Endothelial cell of umbilical vein (primary cell): ENCODE results near the gene AP2A2. TPM values are rescaled to one million over a fixed set of nuclear protein-coding genes. Genes with fewer than 3 reads are reported as not detected.

Experiments
- BruUV-seq: library from RNA; stranded (reverse); fragments of 400-500 nt; replicated peaks from 2 replicates; lab custom pipeline; 2021; lab: Mats Ljungman, UMichigan
- CTCF ChIA-PET: fragments of 300-600, 350-600 bp; sonication (Branson Sonifier 250); formaldehyde crosslinking; loops from one replicate; lab custom pipeline; 2021; ENCODE audit warnings: antibody characterized with exemption, inconsistent platforms; lab: Charles Lee
- POLR2A ChIA-PET: fragments of 300-600, 350-600 bp; sonication (Branson Sonifier 250); formaldehyde crosslinking; loops from one replicate; lab custom pipeline; 2021; ENCODE audit warnings: antibody characterized with exemption, inconsistent platforms; lab: Charles Lee
- DNase-seq: peaks from one replicate; pipeline ENCODE4 v3.0.0-alpha.2; 2011; ENCODE audit warnings: low read depth, low spot score
- FAIRE-seq: peaks from 2 replicates; lab custom pipeline; 2011; peaks lifted over from hg19 to GRCh38; lab: Jason Lieb, UNC
- H2AFZ ChIP-seq: 2 replicates; pipeline ENCODE4 v1.6.0; 2012; ENCODE audit warnings: low read depth, low read length, control low read depth, inconsistent platforms
- H3K27ac ChIP-seq: 2 replicates; pipeline ENCODE4 v1.5.1; 2011; ENCODE audit warnings: low read depth, mild to moderate bottlenecking, control low read depth, low read length, moderate library complexity; ENCODE audit not compliant: insufficient read depth
- H3K27me3 ChIP-seq, 2 experiments: 2 replicates each; pipeline versions ENCODE4 v1.6.0 to v1.6.1; 2011; ENCODE audit warnings: low read length in 2 of 2, mixed read lengths in 1 of 2; ENCODE audit not compliant: control insufficient read depth in 2 of 2, insufficient read depth in 2 of 2
- H3K36me3 ChIP-seq, 2 experiments: 2 replicates in 1 of 2; 3 replicates in 1 of 2; pipeline ENCODE4 v1.5.1; 2011; ENCODE audit warnings: low read length in 2 of 2, mild to moderate bottlenecking in 1 of 2, moderate library complexity in 1 of 2; ENCODE audit not compliant: control insufficient read depth in 2 of 2, insufficient read depth in 2 of 2; ENCODE audit errors: extremely low read depth in 1 of 2
- H3K4me1 ChIP-seq: 3 replicates; pipeline ENCODE4 v1.5.1; 2011; ENCODE audit warnings: mild to moderate bottlenecking, low read length; ENCODE audit not compliant: control insufficient read depth, insufficient read depth; ENCODE audit errors: extremely low read depth
- H3K4me2 ChIP-seq: 2 replicates; pipeline ENCODE4 v1.6.1; 2011; ENCODE audit warnings: low read length, control low read depth, mixed read lengths; ENCODE audit not compliant: insufficient read depth
- H3K4me3 ChIP-seq, 3 experiments: fragments of 200-600 bp in 1 of 3; sonication (generic), shearing (Covaris generic) in 1 of 3; replicated peaks in 1 of 3; 2 replicates each; pipeline ENCODE4 v1.5.1; 2011 to 2016; ENCODE audit warnings: control low read depth in 3 of 3, low read length in 3 of 3, mild to moderate bottlenecking in 2 of 3, inconsistent platforms in 1 of 3, low read depth in 1 of 3, moderate library complexity in 1 of 3; ENCODE audit not compliant: insufficient read depth in 1 of 3
- H3K79me2 ChIP-seq: 2 replicates; pipeline ENCODE4 v1.6.0; 2012; ENCODE audit warnings: low read length, inconsistent platforms; ENCODE audit not compliant: control insufficient read depth, insufficient read depth
- H3K9ac ChIP-seq: replicated peaks from 2 replicates; pipeline ENCODE3; 2011; ENCODE audit warnings: low read length, control low read depth; ENCODE audit not compliant: insufficient read depth; ENCODE audit errors: extremely low read depth
- H3K9me1 ChIP-seq: replicated peaks from 3 replicates; pipeline ENCODE4 v1.6.0; 2011; ENCODE audit warnings: mild to moderate bottlenecking, low read length; ENCODE audit not compliant: control insufficient read depth, insufficient read depth; ENCODE audit errors: extremely low read depth
- H3K9me3 ChIP-seq: replicated peaks from 2 replicates; pipeline ENCODE4 v1.5.1; 2012; ENCODE audit warnings: low read length, inconsistent platforms; ENCODE audit not compliant: control insufficient read depth, insufficient read depth
- H4K20me1 ChIP-seq: replicated peaks from 2 replicates; pipeline ENCODE3; 2011; ENCODE audit warnings: mild to moderate bottlenecking, low read length; ENCODE audit not compliant: control insufficient read depth, insufficient read depth; ENCODE audit errors: extremely low read depth
- CTCF ChIP-seq, 2 donors: IDR thresholded peaks; 1 replicate in 1 of 2; 2 replicates in 1 of 2; pipeline ENCODE4 v1.5.1; 2011; ENCODE audit warnings: low read length in 2 of 2, mild to moderate bottlenecking in 2 of 2, moderate library complexity in 2 of 2, control low read depth in 1 of 2, inconsistent platforms in 1 of 2, low read depth in 1 of 2; ENCODE audit not compliant: insufficient read depth in 1 of 2; ENCODE audit errors: extremely low read depth in 1 of 2
- EZH2 ChIP-seq: IDR thresholded peaks from 2 replicates; pipeline ENCODE4 v1.6.1; 2012; ENCODE audit warnings: borderline replicate concordance, low read depth, mild to moderate bottlenecking, moderate library complexity, low read length, inconsistent platforms; ENCODE audit not compliant: severe bottlenecking
- FOS ChIP-seq: IDR thresholded peaks from 2 replicates; pipeline ENCODE4 v1.6.1; 2011; ENCODE audit warnings: mild to moderate bottlenecking, low read length, moderate library complexity, borderline replicate concordance; ENCODE audit not compliant: insufficient read depth
- GATA2 ChIP-seq: IDR thresholded peaks from 2 replicates; pipeline ENCODE4 v1.7.0; 2011; ENCODE audit warnings: low read depth, mild to moderate bottlenecking, moderate library complexity, mixed read lengths, low read length; ENCODE audit not compliant: insufficient read length, insufficient read depth
- JUN ChIP-seq: IDR thresholded peaks from 2 replicates; pipeline ENCODE4 v1.6.1; 2011; ENCODE audit warnings: borderline replicate concordance, low read depth; ENCODE audit not compliant: insufficient read length, insufficient read depth
- MYC ChIP-seq: IDR thresholded peaks from one replicate; pipeline ENCODE4 v1.6.1; 2011; ENCODE audit warnings: mild to moderate bottlenecking, low read depth, low read length
- POLR2A ChIP-seq: IDR thresholded peaks from 2 replicates; pipeline ENCODE4 v1.6.1; 2012; ENCODE audit warnings: low read depth, mild to moderate bottlenecking, control low read depth, low read length
- POLR2AphosphoS5 ChIP-seq: IDR thresholded peaks from 2 replicates; pipeline ENCODE4 v1.6.1; 2012; ENCODE audit warnings: low read depth, mild to moderate bottlenecking, control low read depth, low read length, moderate library complexity; ENCODE audit not compliant: insufficient read depth
- dilution Hi-C: fragments of 300-500 bp; cut with MboI; formaldehyde crosslinking; loops from one replicate; pipeline ENCODE4 v1.15.0; 2019; ENCODE audit warnings: low sequenced_read_pairs; ENCODE audit not compliant: extremely low pct_ligation_motif_present
- intact Hi-C: fragments of 100-400 bp; cut with micrococcal nuclease; formaldehyde crosslinking; loops from one replicate; pipeline ENCODE4 v1.10.0; 2022
- polyA plus RNA-seq, 4 experiments: library from polyadenylated mRNA; depleted of rRNA in 3 of 4; stranded (reverse) in 3 of 4; unstranded in 1 of 4; fragments of >200 nt; gene quantifications; 2 replicates each; pipeline versions ENCODE4 v1.2.1 to v1.2.3, GENCODE V29; 2011 to 2012; ENCODE audit warnings: missing spikeins in 1 of 4
- total RNA-seq: library from RNA; stranded (reverse); gene quantifications from 2 replicates; pipeline ENCODE4 v1.2.3, GENCODE V29; 2021
- TF ChIP-seq, protein P1 (sequence below): IDR thresholded peaks from 2 replicates; pipeline ENCODE4 v1.6.1; 2011; ENCODE audit not compliant: insufficient read depth, insufficient read length

Gene AP2A2
- total and polyA plus RNA-seq, 2 donors (not counting 3 experiments of a cell fraction or from before 2014, with no cell fraction given) = 89.5 to 92.6 TPM

- no peaks in the 10 kb centered on the region for H3K9me1 ChIP-seq
- no peaks in the 10 kb centered on the region for H3K36me3 ChIP-seq
- dilution Hi-C loops = no loop called here
- ChIA-PET CTCF (interaction anchor here (0.8 to 1.1 kb wide), 2 partner anchors 47 to 65 kb away, joined by 3 read pairs; no protein-coding TSS in a partner anchor), POLR2A (no interaction called here)
- FAIRE-seq = no peak
- no peak overlapping the region for H3K27ac ChIP-seq
- no peak overlapping the region for H3K9ac ChIP-seq
- H3K27me3 ChIP-seq = no peaks in the 10 kb centered on the region
- TF ChIP-seq EZH2 (no peak), POLR2A (no peak), POLR2AphosphoS5 (no peak), FOS (no peak)
- H3K9me3 ChIP-seq = no peaks in the 10 kb centered on the region
- intact Hi-C loops = no loop called here
- H3K4me1 ChIP-seq = no peaks in the 10 kb centered on the region
- DNase-seq = no peak
- BruUV-seq = no TSS peak
- H3K4me2 ChIP-seq = no peak overlapping the region
- H4K20me1 ChIP-seq = no peaks in the 10 kb centered on the region
- H3K4me3 ChIP-seq = no peak overlapping the region
- H2AFZ ChIP-seq = no peak overlapping the region
- no peaks in the 10 kb centered on the region for H3K79me2 ChIP-seq
Measured at GRCh38 chr11:1041936-1042608, 116.4 kb downstream of the AP2A2 start.

DNA sequence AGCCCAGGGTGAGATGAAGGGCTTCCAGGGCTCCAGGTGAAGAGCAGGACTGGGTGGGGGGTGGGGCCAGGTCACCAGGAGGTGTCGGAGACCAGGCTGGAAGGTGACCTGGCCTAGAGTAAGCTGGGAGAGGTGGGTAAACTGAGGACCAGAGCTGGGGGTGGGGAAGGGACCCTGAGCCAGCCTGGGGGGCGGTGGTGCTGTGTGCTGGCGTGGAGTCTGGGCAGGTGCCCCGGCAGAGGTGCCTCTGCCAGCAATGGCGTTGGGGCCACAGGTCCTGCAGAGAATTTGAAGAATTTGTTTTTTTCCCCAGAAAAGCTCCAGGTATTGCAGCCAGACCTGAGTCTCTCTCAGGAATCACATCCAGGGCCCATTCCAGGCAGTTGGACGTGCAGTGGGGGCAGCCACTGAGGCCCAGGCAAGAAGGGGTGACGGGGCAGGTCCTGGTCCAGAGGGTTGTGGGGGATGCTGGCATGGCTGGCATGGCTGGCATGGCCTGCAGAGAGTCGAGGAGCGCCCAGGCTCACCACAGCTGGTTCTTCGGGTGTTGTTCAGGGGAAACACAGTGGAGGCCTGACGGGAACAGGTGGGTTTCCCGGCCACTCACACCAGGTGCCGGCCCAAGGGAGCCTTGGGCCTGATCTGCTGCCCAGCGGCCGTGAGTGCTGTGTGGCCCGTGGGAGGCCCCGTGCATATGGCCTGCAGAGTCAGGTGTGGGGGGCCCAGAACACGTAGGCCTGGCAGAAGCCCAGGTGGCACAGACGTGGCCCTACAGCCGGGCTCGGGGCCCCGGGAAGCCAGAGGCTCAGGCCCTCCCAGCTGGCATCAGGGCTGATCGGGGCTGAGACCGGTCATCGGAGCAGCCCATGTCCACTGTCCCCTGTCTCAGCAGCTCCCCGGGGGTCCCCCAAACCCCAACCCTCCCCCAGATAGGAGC lies 117.2 kb downstream of the AP2A2 start:
- Histone ChIP-seq H3K4me2 (no peak overlapping the region), H4K20me1 (no peaks in the 10 kb centered on the region), H3K36me3 (no peaks in the 10 kb centered on the region), H3K9me3 (no peaks in the 10 kb centered on the region), H3K4me3 (no peak overlapping the region), H3K79me2 (no peaks in the 10 kb centered on the region), H3K9ac (no peak overlapping the region), H3K9me1 (no peaks in the 10 kb centered on the region), H3K27me3 (peaks cover 4 to 5% of the 10 kb centered on the region in 2 experiments), H2AFZ (no peak overlapping the region), H3K4me1 (no peaks in the 10 kb centered on the region), H3K27ac (no peak overlapping the region)
- intact Hi-C loops = no loop called here
- DNase-seq (no peak), FAIRE-seq (no peak)
- POLR2A ChIA-PET = no interaction called here
- no peak for TF ChIP-seq EZH2
- no peak for TF ChIP-seq CTCF (IDR thresholded peaks at IDR 0.05; ENCODE audit: extremely low read depth in 1 of 2, insufficient read depth in 1 of 2, low read depth in 1 of 2, low read length in 2 of 2)
- TF ChIP-seq POLR2A = no peak
- TF ChIP-seq MYC = no peak
- TF ChIP-seq JUN = no peak
- no peak for TF ChIP-seq GATA2
- TF ChIP-seq POLR2AphosphoS5 = no peak
- no peak for TF ChIP-seq FOS
- TF ChIP-seq, protein P1, sequence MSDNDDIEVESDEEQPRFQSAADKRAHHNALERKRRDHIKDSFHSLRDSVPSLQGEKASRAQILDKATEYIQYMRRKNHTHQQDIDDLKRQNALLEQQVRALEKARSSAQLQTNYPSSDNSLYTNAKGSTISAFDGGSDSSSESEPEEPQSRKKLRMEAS = no peak
- CTCF ChIA-PET = interaction anchor here (0.8 kb wide), 1 partner anchor 66 kb away, joined by 3 read pairs; no protein-coding TSS in a partner anchor
- BruUV-seq = no TSS peak
- dilution Hi-C loops = no loop called here
